HepG2 (cell line): ENCODE results near the gene PPAN. TPM values are rescaled to one million over a fixed set of nuclear protein-coding genes. Genes with fewer than 3 reads are reported as not detected.

Source experiments
- ATAC-seq: fragments of 200-7000 bp; cut with Tn5 transposase; 3 replicates; pipeline ENCODE4 v1.9.1; 2020; ENCODE audit warnings: mild to moderate bottlenecking, moderate library complexity
- BruUV-seq: library from RNA; stranded (reverse); fragments of 400-500 nt; replicated peaks from 2 replicates; lab custom pipeline; 2021; lab: Mats Ljungman, UMichigan
- CTCF ChIA-PET: fragments of 300-600 bp; formaldehyde crosslinking; extraction: SDS; loops from one replicate; lab custom pipeline; 2021; ENCODE audit warnings: low total read pairs, inconsistent platforms, low intra/inter-chr PET ratio; lab: Yijun Ruan, JAX
- POLR2A ChIA-PET: fragments of 350-600 bp; sonication (Branson Sonifier 250); formaldehyde crosslinking; loops from one replicate; lab custom pipeline; 2020; ENCODE audit warnings: antibody characterized with exemption, inconsistent platforms; lab: Yijun Ruan, JAX
- DNase-seq: peaks from one replicate; pipeline ENCODE4 v3.0.0-alpha.2; 2015; ENCODE audit warnings: low spot score
- FAIRE-seq: peaks from 3 replicates; lab custom pipeline; 2011; peaks lifted over from hg19 to GRCh38; lab: Jason Lieb, UNC
- H2AFZ ChIP-seq: one replicate; pipeline ENCODE4 v1.6.1; 2011; ENCODE audit warnings: low read length, inconsistent platforms
- H3K27ac ChIP-seq: fragments of 300-600 bp; 3 replicates; pipeline ENCODE4 v1.8.0; 2011; ENCODE audit warnings: mixed run types, mild to moderate bottlenecking, mixed read lengths, low read length, inconsistent platforms; ENCODE audit not compliant: insufficient read depth; ENCODE audit errors: extremely low read length
- H3K27me3 ChIP-seq, 2 experiments: fragments of 200-600 bp in 1 of 2; 2 replicates in 1 of 2; 3 replicates in 1 of 2; pipeline versions ENCODE4 v1.6.0 to v1.8.0; 2011; ENCODE audit warnings: low read length in 2 of 2, mild to moderate bottlenecking in 2 of 2, moderate library complexity in 2 of 2, inconsistent platforms in 1 of 2; ENCODE audit not compliant: insufficient read depth in 2 of 2, control insufficient read depth in 1 of 2
- H3K36me3 ChIP-seq, 2 experiments: fragments of 200-600 bp in 1 of 2; replicated peaks in 1 of 2; 2 replicates in 1 of 2; 3 replicates in 1 of 2; pipeline versions ENCODE4 v1.5.1 to v1.8.0; 2011; ENCODE audit warnings: low read length in 2 of 2, inconsistent platforms in 1 of 2; ENCODE audit not compliant: insufficient read depth in 2 of 2, control insufficient read depth in 1 of 2
- H3K4me1 ChIP-seq: 2 replicates; pipeline ENCODE4 v1.5.1; 2012; ENCODE audit warnings: low read length, inconsistent platforms; ENCODE audit not compliant: insufficient read depth
- H3K4me2 ChIP-seq: 2 replicates; pipeline ENCODE4 v1.6.0; 2011; ENCODE audit warnings: low read depth, low read length, inconsistent platforms
- H3K4me3 ChIP-seq, 3 experiments: fragments of 200-600 bp in 1 of 3; sonication (generic), shearing (Covaris generic) in 1 of 3; replicated peaks in 1 of 3; 2 replicates each; pipeline ENCODE4 v1.5.1; 2011 to 2016; ENCODE audit warnings: low read length in 3 of 3, inconsistent platforms in 2 of 3, low read depth in 2 of 3, mild to moderate bottlenecking in 2 of 3, control low read depth in 1 of 3, mixed read lengths in 1 of 3; ENCODE audit not compliant: insufficient read depth in 1 of 3
- H3K79me2 ChIP-seq: one replicate; pipeline ENCODE4 v1.6.1; 2011; ENCODE audit warnings: low read length, inconsistent platforms; ENCODE audit not compliant: insufficient read depth
- H3K9ac ChIP-seq: 2 replicates; pipeline ENCODE4 v1.6.0; 2011; ENCODE audit warnings: mild to moderate bottlenecking, low read depth, low read length, inconsistent platforms; ENCODE audit not compliant: insufficient read depth
- H3K9me3 ChIP-seq: 2 replicates; pipeline ENCODE4 v1.5.1; 2012; ENCODE audit warnings: mild to moderate bottlenecking, low read length
- H4K20me1 ChIP-seq: 2 replicates; pipeline ENCODE4 v1.6.0; 2011; ENCODE audit warnings: inconsistent platforms, mild to moderate bottlenecking, low read length, moderate library complexity; ENCODE audit not compliant: insufficient read depth
- ATF7-NPFF ChIP-seq: sonication (generic); formaldehyde crosslinking; IDR thresholded peaks from 2 replicates; pipeline ENCODE4 v1.8.1; 2023; ENCODE audit warnings: mild to moderate bottlenecking, low read depth, missing genetic modification reagents, moderate library complexity
- HMG20A ChIP-seq: IDR thresholded peaks from 2 replicates; pipeline ENCODE4 v1.6.1; 2016; ENCODE audit warnings: borderline replicate concordance
- U2AF1 ChIP-seq: fragments of 200-400 bp; formaldehyde crosslinking; optimal IDR thresholded peaks from 2 replicates; pipeline ENCODE3; 2017; ENCODE audit warnings: mild to moderate bottlenecking, low read depth, low read length
- ZBTB21 ChIP-seq: sonication (generic); formaldehyde crosslinking; IDR thresholded peaks from 2 replicates; pipeline ENCODE4 v1.4.0; 2020; ENCODE audit warnings: missing genetic modification reagents
- ZC3H4 ChIP-seq: sonication (generic); formaldehyde crosslinking; IDR thresholded peaks from 2 replicates; pipeline ENCODE4 v1.4.0; 2020; ENCODE audit warnings: missing genetic modification reagents, borderline replicate concordance
- ZKSCAN8 ChIP-seq: IDR thresholded peaks from 2 replicates; pipeline ENCODE4 v1.6.1; 2016; ENCODE audit warnings: borderline replicate concordance, missing genetic modification reagents, missing compliant biosample characterization
- ZNF24 ChIP-seq: fragments of 450-650 bp; IDR thresholded peaks from 2 replicates; pipeline ENCODE4 v1.6.1; 2017; ENCODE audit warnings: antibody characterized with exemption, mild to moderate bottlenecking
- ZNF629 ChIP-seq: sonication (generic); formaldehyde crosslinking; conservative IDR thresholded peaks from 2 replicates; pipeline ENCODE4 v1.5.0; 2020; ENCODE audit warnings: missing genetic modification reagents
- WGBS: methylation state at CpG from one replicate; pipeline ENCODE4 v1.1.6; 2017; ENCODE audit warnings: low lambda C conversion rate; 5-methylcytosine and 5-hydroxymethylcytosine counted together
- in situ Hi-C: cut with HindIII; loops from 2 replicates; pipeline ENCODE4 v1.10.0; 2017; ENCODE audit warnings: low pct_unique_long_range_greater_than_20kb; ENCODE audit not compliant: extremely low pct_ligation_motif_present
- intact Hi-C: fragments of 100-400 bp; cut with micrococcal nuclease; formaldehyde crosslinking; loops from one replicate; pipeline ENCODE4 v1.10.0; 2022; ENCODE audit not compliant: unreplicated experiment
- polyA plus RNA-seq, 8 experiments: library from polyadenylated mRNA; depleted of rRNA in 3 of 8; stranded (reverse) in 7 of 8; unstranded in 1 of 8; fragments of >200 nt; fragmentation: Illumina TruSeq in 4 of 8; extraction: Trizol in 4 of 8; gene quantifications; 2 replicates each; pipeline versions ENCODE4 v1.2.1 to v1.2.3, GENCODE V29; 2011 to 2016; ENCODE audit warnings: low read depth in 4 of 8, missing spikeins in 1 of 8, mixed read lengths in 1 of 8; ENCODE audit not compliant: insufficient read depth in 1 of 8
- total RNA-seq, 5 experiments: library from RNA; depleted of rRNA; stranded (reverse); fragments of >200 nt; fragmentation: Illumina TruSeq; extraction: Trizol; gene quantifications; 2 replicates each; pipeline ENCODE4 v1.2.3, GENCODE V29; 2016; ENCODE audit warnings: low read depth in 1 of 5

PPAN gene
- total and polyA plus RNA-seq, 2 of the 13 experiments (the other 11 are each of a cell fraction or from before 2014, with no cell fraction given): 36.2 to 41.9 TPM

DNA sequence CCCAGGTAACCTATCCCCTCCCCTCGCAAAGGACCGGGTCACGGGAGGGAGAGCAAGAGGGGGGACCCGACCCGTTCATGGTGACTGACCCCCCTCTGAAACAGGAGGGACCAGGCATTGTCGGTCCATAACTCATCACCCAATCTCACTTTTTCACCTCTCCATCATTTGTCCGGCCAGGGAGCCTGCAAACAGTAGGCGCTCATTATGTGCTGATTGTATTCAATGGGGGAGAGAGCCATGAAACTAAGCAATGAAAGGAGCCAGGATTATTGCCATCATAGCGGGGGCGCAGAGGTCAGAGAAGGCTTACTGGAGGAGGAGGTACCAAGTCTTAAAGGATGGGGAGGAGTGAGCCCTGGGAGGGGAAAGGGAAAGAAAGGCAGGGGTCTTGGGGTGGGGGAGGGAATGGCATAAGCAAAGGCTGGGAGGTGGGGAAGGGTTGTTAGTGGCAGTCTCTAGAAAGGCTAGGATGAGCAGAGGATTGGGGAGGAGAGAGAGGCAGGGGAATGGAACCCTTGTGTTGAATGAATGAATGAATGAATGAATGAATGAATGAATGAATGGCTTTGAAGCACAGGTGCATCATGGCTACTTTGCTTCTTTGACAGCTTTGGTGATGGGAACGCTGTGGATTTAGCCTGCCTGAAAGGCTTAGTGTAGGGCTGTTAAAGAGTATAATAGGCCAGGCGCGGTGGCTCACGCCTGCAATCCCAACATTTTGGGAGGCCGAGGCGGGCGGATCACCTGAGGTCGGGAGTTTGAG lies 18.7 kb upstream of the PPAN start:
- ChIA-PET CTCF (no interaction called here), POLR2A (interaction anchor here (1.3 kb wide), 1 partner anchor 8 kb away, joined by 4 read pairs; no protein-coding TSS in a partner anchor)
- Histone ChIP-seq H3K27me3 (no peaks in the 10 kb centered on the region), H3K79me2 (no peaks in the 10 kb centered on the region), H4K20me1 (no peaks in the 10 kb centered on the region), H3K27ac (no peak overlapping the region), H3K4me3 (peak overlapping the region in 1 of 3 experiments; percentile 91; a peak in 2 of 6 replicates), H3K9ac (no peak overlapping the region), H3K4me2 (peak overlapping the region; percentile 86), H3K4me1 (peaks cover 45% of the 10 kb centered on the region), H3K9me3 (no peaks in the 10 kb centered on the region), H3K36me3 (peaks cover 2 to 4% of the 10 kb centered on the region in 2 experiments; a peak in 2 of 5 replicates), H2AFZ (no peak overlapping the region)
- no peak for ATAC-seq
- FAIRE-seq: no peak
- 95% methylated on average over 17 of the region's 18 CpGs for WGBS
- TF ChIP-seq ZKSCAN8 (CRISPR knock-in tag) (peak; percentile 97), ATF7-NPFF (no peak), ZNF24 (peak; percentile 86)
- no peak for DNase-seq
- BruUV-seq: TSS peak; percentile 55
- intact Hi-C loops: no loop called here
- in situ Hi-C loops: no loop called here

DNA sequence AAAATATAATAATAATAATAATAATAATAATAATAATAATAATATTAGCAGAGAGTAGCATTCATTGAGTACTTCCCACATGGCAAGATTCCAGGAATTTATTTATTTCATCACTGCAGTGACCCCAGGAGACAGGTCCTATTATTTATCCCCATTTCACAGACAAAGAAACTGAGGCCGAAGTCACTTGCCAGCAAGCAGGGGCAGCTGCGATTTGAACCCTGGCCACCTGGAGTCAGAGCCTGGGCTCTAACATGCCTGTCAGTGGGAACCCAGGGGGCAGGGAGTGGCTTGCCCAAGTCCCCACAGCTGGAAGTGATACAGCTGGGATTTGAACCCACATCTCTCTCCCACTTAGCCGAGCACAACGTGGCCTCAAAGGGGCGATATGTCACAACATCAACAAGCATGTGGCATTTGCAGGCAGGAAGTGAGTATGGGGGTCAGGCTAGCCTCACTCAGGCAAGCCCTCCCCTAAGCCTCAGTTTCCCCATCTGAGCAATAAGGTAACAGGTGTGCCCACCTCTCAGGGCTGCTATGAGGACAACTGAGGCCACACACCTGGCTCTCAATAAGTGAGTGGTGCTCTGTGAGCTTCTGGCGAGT lies 17.1 kb upstream of the PPAN start:
- Histone ChIP-seq H3K27ac (no peak overlapping the region), H3K4me1 (peaks cover 45% of the 10 kb centered on the region), H3K36me3 (peaks cover 2 to 4% of the 10 kb centered on the region in 2 experiments; a peak in 2 of 5 replicates), H3K4me3 (no peak overlapping the region), H3K27me3 (no peaks in the 10 kb centered on the region), H4K20me1 (no peaks in the 10 kb centered on the region), H3K9me3 (no peaks in the 10 kb centered on the region), H3K9ac (no peak overlapping the region), H3K4me2 (no peak overlapping the region), H3K79me2 (no peaks in the 10 kb centered on the region), H2AFZ (no peak overlapping the region)
- no TSS peak for BruUV-seq
- no peak for FAIRE-seq
- ATAC-seq: no peak
- TF ChIP-seq U2AF1 (no peak), ZC3H4 (no peak), ZNF629 (CRISPR knock-in tag) (peak; percentile 93), ZBTB21 (no peak), HMG20A (CRISPR knock-in tag) (no peak)
- POLR2A ChIA-PET: interaction anchor here (1.3 kb wide), 1 partner anchor 10 kb away, joined by 4 read pairs; no protein-coding TSS in a partner anchor
- 95% methylated on average over 3 of the region's 6 CpGs for WGBS
- CTCF ChIA-PET: no interaction called here
- in situ Hi-C loops (no loop called here), intact Hi-C loops (no loop called here)
- DNase-seq: no peak
